Mucosa of descending colon (tissue), 3 donors: Measurements from ENCODE around the gene TEC. TPM values are rescaled to one million over a fixed set of nuclear protein-coding genes. Genes with fewer than 3 reads are reported as not detected.

Source experiments
- ATAC-seq: fragments of 200-7000 bp; cut with Tn5 transposase; one replicate; pipeline ENCODE4 v1.9.1; 2020; ENCODE audit warnings: mild to moderate bottlenecking, moderate library complexity
- DNase-seq, 3 donors: peaks; one replicate each; pipeline ENCODE4 v3.0.0-alpha.2; 2020
- H3K36me3 ChIP-seq: fragments of 200-600 bp; one replicate; pipeline ENCODE4 v1.8.0; 2021; ENCODE audit warnings: low read depth, mild to moderate bottlenecking
- H3K4me1 ChIP-seq: fragments of 200-600 bp; one replicate; pipeline ENCODE4 v1.8.0; 2021; ENCODE audit warnings: low read depth, mild to moderate bottlenecking
- H3K4me3 ChIP-seq: fragments of 200-600 bp; one replicate; pipeline ENCODE4 v1.8.0; 2021; ENCODE audit warnings: mild to moderate bottlenecking
- H3K9me3 ChIP-seq: fragments of 200-600 bp; one replicate; pipeline ENCODE4 v1.8.0; 2021; ENCODE audit warnings: mild to moderate bottlenecking
- intact Hi-C, 2 donors: fragments of 100-400 bp; cut with DNase I in 1 of 2; cut with micrococcal nuclease in 1 of 2; formaldehyde crosslinking; loops; one replicate each; pipeline versions ENCODE4 v1.11.0 to v1.11.1; 2022; cut with DNase I, micrococcal nuclease
- total RNA-seq, 3 donors: library from RNA; stranded (reverse); fragmentation: NEBNext Ultra II Directional in 2 of 3; extraction: Animal tissue kit (Norgen Biotek cat#: 25700) in 2 of 3; gene quantifications; one replicate each; pipeline versions ENCODE4 v1.2.1 to v1.2.4, GENCODE V29; 2021 to 2023
- TF ChIP-seq, protein P1 (sequence below): fragments of 200-600 bp; IDR thresholded peaks from one replicate; pipeline ENCODE4 v1.8.0; 2022; ENCODE audit warnings: antibody characterized with exemption, mild to moderate bottlenecking
- donor health status: DM: no; HTN: no; CAD: no; lungs with moderate emphysema.
- donor health status: DM: no; HTN: no; CAD: no.
- donor health status: DM: no; HTN: yes; CAD: no.

The TEC gene
- total RNA-seq, 3 donors from 2014 or later = 3.4 to 4.0 (median 3.8) TPM

DNA sequence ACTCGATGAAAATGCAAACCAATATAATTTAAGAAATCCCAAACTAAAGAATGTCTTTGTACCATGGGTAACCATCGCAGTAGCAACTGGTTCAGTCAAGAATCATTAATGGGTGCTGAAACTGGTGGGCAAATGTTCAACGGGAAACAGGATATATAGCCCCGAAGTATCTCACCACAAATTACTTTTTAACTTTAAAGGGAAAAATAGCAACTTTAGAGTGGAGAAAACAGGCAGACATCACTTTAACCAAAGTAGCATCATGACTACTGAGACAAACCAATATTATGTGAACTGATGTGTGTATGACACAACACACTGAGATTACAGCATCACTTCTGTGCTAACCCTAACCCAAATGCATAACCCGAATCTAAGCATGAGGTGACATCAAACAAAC lies 37.9 kb upstream of the TEC start:
- intact Hi-C loops = no loop called here
- DNase-seq (no peak), ATAC-seq (no peak)
- Histone ChIP-seq H3K4me1 (no peaks in the 10 kb centered on the region), H3K4me3 (no peak overlapping the region), H3K36me3 (no peaks in the 10 kb centered on the region), H3K9me3 (no peaks in the 10 kb centered on the region)
- TF ChIP-seq, protein P1, sequence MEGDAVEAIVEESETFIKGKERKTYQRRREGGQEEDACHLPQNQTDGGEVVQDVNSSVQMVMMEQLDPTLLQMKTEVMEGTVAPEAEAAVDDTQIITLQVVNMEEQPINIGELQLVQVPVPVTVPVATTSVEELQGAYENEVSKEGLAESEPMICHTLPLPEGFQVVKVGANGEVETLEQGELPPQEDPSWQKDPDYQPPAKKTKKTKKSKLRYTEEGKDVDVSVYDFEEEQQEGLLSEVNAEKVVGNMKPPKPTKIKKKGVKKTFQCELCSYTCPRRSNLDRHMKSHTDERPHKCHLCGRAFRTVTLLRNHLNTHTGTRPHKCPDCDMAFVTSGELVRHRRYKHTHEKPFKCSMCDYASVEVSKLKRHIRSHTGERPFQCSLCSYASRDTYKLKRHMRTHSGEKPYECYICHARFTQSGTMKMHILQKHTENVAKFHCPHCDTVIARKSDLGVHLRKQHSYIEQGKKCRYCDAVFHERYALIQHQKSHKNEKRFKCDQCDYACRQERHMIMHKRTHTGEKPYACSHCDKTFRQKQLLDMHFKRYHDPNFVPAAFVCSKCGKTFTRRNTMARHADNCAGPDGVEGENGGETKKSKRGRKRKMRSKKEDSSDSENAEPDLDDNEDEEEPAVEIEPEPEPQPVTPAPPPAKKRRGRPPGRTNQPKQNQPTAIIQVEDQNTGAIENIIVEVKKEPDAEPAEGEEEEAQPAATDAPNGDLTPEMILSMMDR = no peak

DNA sequence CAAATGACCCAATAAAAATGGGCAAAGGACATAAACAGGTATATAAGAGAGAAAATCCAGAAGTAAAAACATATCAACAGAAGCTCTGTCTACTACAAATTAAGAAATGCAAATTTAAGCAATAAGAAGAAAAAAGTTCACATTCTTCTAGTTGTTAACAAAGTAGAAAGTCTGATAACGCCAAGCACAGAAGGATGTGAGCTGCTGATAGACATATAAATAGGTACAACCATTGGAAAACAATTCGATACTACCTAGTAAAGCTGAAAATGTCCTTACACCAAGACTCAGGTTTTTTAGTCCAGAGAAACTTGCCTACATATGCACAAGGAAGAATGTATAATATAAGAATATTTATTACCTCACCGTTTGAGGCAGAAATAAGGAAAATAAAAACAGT lies 35.9 kb upstream of the TEC start:
- H3K4me3 ChIP-seq = no peak overlapping the region
- no peak for DNase-seq
- TF ChIP-seq, protein P1 = no peak
- ATAC-seq = no peak
- intact Hi-C loops = no loop called here
- H3K9me3 ChIP-seq = no peaks in the 10 kb centered on the region
- H3K4me1 ChIP-seq = no peaks in the 10 kb centered on the region
- no peaks in the 10 kb centered on the region for H3K36me3 ChIP-seq

DNA sequence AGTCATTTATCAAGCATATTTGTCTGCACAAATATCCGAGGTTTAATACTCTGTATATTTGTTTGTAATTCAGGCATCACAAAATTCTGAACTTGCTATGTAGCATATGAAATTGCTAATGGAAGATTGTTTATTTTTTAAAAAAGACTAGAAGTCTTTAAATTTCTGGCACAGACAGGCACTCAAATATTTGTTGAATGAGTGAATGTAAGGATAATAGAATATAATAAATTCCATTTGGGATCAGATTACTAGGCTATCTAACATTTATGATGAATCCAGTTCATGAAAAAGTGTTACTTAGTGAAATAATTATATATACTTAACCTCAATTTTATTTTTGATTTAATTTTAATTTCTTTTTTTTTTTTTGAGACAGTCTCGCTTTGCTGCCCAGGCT lies 30.4 kb upstream of the TEC start:
- ATAC-seq = no peak
- intact Hi-C loops = no loop called here
- H3K4me1 ChIP-seq = no peaks in the 10 kb centered on the region
- no peaks in the 10 kb centered on the region for H3K9me3 ChIP-seq
- no peaks in the 10 kb centered on the region for H3K36me3 ChIP-seq
- no peak for DNase-seq
- TF ChIP-seq, protein P1 = no peak
- no peak overlapping the region for H3K4me3 ChIP-seq

DNA sequence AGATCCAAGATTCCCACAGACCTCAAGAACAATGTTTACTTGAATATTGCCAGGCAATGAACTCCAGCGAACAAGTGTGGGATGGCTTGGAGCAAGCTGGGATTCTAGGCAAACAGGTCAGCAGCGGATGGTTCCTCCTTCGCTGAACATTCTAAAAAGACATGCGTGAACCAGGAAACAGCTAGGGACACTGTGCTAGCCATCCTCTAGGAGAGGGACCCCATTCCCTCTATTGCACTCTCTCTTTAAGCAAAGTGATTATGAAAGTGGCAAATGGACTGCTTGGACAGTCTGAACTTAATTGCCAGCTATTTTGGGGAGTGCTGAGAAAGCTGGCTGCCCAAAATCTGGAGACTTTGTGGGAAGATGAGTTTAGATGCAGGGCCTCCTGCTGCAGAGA lies 29.9 kb upstream of the TEC start:
- TF ChIP-seq, protein P1 = no peak
- intact Hi-C loops = no loop called here
- DNase-seq (no peak), ATAC-seq (no peak)
- Histone ChIP-seq H3K9me3 (no peaks in the 10 kb centered on the region), H3K4me1 (no peaks in the 10 kb centered on the region), H3K36me3 (no peaks in the 10 kb centered on the region), H3K4me3 (no peak overlapping the region)

DNA sequence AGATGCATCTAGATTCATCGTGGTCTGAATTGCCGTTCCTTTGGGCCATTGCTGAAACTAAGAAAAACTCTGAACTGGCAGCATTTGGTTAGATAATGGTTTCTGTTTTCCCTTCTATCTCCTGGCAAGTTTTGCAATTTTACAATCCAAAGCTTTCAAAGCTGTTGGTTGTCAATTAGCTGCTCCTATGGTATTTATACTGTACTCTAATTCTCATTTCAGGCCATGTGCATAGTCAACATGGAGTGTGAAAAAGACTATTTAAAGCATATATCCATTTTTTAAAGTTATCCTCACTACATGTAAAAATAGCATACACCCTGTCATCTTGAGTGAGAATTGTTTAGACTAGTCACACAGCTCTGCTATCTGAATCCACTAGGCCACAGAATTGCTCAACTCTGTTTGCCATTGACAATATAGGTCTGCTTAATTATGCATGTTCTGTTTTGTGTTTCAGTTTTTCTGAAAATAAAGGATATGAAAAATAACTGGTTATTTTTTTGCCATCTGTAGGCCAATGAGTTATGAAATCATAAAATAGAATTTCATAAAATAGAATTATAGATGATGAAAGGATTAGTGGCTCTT lies 27.7 kb upstream of the TEC start:
- no peaks in the 10 kb centered on the region for H3K9me3 ChIP-seq
- H3K4me1 ChIP-seq = no peaks in the 10 kb centered on the region
- intact Hi-C loops = no loop called here
- H3K36me3 ChIP-seq = no peaks in the 10 kb centered on the region
- ATAC-seq (no peak), DNase-seq (no peak)
- TF ChIP-seq, protein P1 = no peak
- no peak overlapping the region for H3K4me3 ChIP-seq

DNA sequence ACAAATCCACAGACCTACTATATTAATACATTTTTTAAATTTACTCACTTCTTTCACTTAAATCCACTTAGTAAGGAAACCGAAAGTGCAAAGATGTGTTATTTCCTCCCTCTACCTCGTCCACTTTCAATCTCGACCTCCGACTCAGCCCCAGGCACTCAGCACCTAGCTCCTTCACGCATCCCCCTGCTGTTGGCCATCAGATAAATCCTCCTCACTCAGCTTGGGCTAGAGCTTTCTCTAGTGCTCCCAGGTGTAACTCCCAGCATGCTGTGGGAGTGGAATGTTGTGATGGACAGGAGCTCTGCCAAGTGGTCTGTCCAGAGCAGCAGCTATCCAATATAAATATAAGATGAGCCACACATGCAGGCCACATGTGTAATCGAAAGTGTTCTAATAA lies 26.7 kb upstream of the TEC start:
- intact Hi-C loops = no loop called here
- no peak for ATAC-seq

More for the DNA sequence above, 26.7 kb upstream of the TEC start:
- DNase-seq = no peak
- TF ChIP-seq, protein P1 = no peak
- no peak overlapping the region for H3K4me3 ChIP-seq
- H3K4me1 ChIP-seq = no peaks in the 10 kb centered on the region
- no peaks in the 10 kb centered on the region for H3K36me3 ChIP-seq
- H3K9me3 ChIP-seq = no peaks in the 10 kb centered on the region
